Body of pancreas (tissue), 4 donors: ENCODE data around the gene DCHS1.

Experiments used
- POLR2A ChIP-seq, 3 donors: fragments of 450-650 bp; IDR thresholded peaks; one replicate each; pipeline ENCODE4 v1.6.1; 2016; ENCODE audit warnings: antibody characterized with exemption in 3 of 3, mild to moderate bottlenecking in 2 of 3
- TF ChIP-seq, protein P1 (sequence below), 7 experiments: fragments of 450-650 bp in 4 of 7; fragments of 200-600 bp in 3 of 7; sonication (generic) in 3 of 7; IDR thresholded peaks; one replicate each; pipeline ENCODE4 v1.5.1; 2016 to 2019; ENCODE audit warnings: antibody characterized with exemption in 7 of 7

DNA sequence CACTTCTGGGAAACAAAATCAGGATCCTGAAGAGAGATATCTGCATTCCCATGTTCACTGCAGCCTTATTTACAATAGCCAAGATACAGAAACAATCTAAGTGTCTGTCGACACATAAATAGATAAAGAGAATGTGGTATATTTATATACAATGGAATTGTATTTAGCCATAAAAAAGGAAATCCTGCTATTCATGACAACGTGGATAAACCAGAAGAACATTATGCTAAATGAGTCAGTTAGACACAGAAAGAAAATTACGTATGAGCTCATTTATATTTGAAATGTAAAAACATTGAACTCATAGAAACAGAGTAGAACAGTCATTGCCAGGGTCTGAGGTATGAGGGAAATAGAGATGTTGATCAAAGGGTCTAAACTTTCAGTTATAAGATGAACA, 21.4 kb upstream of the DCHS1 start:
- TF ChIP-seq, protein P1, sequence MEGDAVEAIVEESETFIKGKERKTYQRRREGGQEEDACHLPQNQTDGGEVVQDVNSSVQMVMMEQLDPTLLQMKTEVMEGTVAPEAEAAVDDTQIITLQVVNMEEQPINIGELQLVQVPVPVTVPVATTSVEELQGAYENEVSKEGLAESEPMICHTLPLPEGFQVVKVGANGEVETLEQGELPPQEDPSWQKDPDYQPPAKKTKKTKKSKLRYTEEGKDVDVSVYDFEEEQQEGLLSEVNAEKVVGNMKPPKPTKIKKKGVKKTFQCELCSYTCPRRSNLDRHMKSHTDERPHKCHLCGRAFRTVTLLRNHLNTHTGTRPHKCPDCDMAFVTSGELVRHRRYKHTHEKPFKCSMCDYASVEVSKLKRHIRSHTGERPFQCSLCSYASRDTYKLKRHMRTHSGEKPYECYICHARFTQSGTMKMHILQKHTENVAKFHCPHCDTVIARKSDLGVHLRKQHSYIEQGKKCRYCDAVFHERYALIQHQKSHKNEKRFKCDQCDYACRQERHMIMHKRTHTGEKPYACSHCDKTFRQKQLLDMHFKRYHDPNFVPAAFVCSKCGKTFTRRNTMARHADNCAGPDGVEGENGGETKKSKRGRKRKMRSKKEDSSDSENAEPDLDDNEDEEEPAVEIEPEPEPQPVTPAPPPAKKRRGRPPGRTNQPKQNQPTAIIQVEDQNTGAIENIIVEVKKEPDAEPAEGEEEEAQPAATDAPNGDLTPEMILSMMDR (IDR thresholded peaks at IDR 0.05), result no peak
- TF ChIP-seq POLR2A (IDR thresholded peaks at IDR 0.05), result no peak
